ENCODE data around the gene ALKBH4.
"Not testable (repeated sequence)": the region's sequence is repeated elsewhere in the genome, so short reads cannot be mapped to it uniquely, and the experiment has no call there.

GRCh38 chr7:102498321-102498720 is 33.7 kb upstream of the ALKBH4 start:
- not testable (repeated sequence) for TF ChIP-seq CTCF (IDR thresholded peaks at IDR 0.05); ZFX (IDR thresholded peaks at IDR 0.05; ENCODE audit: borderline replicate concordance)

All from 22Rv1 (cell line).